ENCODE measurements around the gene OR9A2. TPM values are rescaled to one million over a fixed set of nuclear protein-coding genes. Genes with fewer than 3 reads are reported as not detected.
"Not testable (repeated sequence)": the region's sequence is repeated elsewhere in the genome, so short reads cannot be mapped to it uniquely, and the experiment has no call there.

OR9A2 gene
- total RNA-seq, 1 donor from 2014 or later, result not detected

DNA sequence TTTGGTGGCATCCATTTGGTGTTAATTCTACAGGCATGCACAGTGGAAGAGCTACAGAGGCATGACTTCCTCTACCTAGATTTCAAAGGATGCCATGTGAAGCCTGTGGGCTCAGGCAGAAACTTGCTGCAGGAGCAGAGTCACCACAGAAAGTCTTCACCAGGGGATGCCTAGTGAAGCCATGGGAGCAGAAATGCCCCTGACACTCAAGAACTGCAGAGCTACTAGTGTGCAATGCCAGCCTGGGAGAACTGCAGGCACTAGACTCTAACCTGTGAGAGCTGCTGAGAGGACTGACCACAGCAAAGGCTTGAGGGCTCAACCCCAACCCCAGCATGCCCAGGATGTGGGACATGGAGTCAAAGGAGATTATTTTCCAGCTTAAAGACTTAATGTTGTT, 3.9 kb downstream of the OR9A2 start:
- no peak for DNase-seq (ENCODE audit: low spot score)

DNA sequence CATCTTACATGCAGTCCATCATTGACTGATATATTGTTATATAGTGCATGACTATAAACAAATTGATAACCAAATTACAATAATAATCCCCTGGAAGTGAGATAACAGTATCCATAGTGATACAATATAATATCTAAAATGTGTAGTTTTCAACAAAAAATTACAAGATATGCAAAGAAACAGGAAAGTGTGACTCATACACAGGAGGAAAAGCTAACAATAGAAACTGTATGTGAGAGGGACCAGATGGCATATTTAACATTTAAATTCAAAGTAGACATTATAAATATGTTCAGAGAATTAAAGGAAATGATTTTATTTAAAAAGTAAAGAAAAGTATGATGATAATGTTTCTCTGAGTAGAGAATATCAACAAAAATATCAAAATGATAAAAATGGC, 8.0 kb downstream of the OR9A2 start:
- DNase-seq (ENCODE audit: low spot score), result no peak

DNA sequence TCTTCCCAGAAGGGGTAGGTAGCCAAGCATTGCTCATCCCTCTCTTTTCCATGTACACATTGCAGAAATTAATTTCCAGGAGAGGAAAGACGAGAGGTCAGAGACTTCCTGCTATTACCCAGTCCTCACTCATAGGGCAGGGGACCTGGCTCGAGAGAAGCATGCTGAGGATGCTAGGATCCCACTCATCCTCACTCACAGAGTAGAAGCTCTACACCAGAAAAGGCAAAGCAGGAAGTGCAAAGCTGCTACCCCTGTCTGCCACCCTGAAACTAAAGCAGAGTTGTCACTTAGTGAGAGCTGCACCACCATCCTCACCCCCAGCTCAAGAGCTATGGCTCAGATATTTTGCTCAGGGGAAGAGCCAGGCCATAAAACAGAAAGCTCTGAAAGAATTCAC, 9.9 kb downstream of the OR9A2 start:
- DNase-seq (ENCODE audit: low spot score), result no peak

- DNase-seq (ENCODE audit: low spot score), result no peak
Observed at GRCh38 chr7:143015926-143016490, 10.9 kb downstream of the OR9A2 start.

DNA sequence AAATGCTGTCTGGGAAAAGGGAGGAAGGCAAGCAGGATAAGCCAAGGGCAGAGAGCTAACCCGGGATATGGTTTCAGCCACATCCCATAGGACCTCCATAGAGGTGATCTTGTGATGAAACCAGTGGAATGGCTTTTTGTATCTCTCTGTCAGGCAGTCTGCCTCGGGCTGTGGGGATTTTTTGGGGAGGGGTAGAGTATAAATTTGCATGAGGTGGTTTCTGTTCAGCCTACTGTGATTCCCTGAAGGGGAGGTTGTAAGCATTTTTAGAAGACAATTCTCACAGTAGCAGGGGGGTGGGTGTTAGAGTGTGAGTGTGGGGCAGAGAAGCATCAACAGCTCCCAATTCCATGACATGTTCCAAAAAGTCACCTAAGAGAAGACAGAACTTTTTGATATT, 11.8 kb downstream of the OR9A2 start:
- no peak for DNase-seq (ENCODE audit: low spot score)

DNA sequence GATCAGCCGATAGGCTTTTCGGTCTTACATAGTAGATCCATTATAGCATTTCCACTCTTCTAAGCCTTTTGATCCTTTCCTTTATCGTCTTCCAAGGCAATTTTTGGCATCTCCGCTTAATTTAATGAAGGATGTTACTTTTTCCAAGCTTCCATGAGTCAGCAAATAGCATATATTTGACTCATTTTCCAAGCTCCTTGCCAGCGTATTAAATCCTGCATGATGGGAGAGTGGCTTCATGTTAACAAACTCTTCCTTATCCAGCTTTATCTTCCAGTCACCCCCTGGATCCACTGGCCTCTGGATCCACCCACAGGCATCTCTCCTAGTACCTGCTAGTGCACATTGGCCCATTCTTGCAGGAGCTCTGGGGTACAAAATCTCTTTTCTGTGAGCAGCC, 13.0 kb downstream of the OR9A2 start:
- DNase-seq (ENCODE audit: low spot score), result no peak

DNA sequence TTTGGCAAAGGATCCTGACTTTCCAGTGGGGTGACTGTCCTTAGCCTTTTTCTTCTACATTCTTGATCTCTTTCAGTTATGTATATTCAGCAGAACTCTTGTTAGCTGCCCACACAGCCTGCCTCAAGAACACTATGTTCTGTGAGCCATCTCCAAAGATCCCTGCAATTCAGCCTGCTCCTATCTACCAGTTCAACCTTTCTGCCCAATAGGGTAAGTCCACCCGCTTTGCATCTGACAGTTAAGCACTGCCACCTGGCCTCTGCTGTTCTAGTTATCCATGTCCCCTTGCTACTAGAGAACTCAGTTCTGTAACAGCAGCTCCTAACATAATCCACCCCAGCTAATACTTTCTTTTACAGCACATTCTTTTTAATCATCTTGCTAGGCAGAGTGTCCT, 13.5 kb downstream of the OR9A2 start:
- no peak for DNase-seq (ENCODE audit: low spot score)

GRCh38 chr7:143012409-143012808, 14.5 kb downstream of the OR9A2 start:
- DNase-seq (ENCODE audit: low spot score), result no peak

DNA sequence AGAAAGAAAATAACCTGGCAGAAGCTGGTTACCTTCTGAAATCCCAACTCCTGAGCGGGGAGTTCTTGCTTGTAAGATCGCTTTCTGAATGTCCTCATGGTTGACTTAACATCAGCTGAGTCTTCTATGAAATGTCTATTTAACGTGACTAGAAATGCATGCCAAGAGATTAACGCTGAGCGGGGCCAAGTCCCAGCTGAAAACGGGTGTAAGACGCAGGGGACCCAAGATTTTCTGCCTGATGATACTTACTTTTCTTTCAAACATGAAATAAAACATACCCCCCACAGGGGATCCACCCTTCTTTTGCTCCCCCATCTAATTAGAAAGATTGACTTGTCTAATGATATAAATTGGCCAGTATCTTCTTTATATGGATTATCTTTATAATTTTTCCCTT, 14.9 kb downstream of the OR9A2 start:
- DNase-seq (ENCODE audit: low spot score), result no peak

GRCh38 chr7:143008007-143008901, 18.7 kb downstream of the OR9A2 start:
- no peak for DNase-seq (ENCODE audit: low spot score)

- no peak for DNase-seq (ENCODE audit: low spot score)
Observed at GRCh38 chr7:143005632-143006260, 21.2 kb downstream of the OR9A2 start.

- DNase-seq (ENCODE audit: low spot score), result no peak
Observed at GRCh38 chr7:143003393-143004051, 23.4 kb downstream of the OR9A2 start.

DNA sequence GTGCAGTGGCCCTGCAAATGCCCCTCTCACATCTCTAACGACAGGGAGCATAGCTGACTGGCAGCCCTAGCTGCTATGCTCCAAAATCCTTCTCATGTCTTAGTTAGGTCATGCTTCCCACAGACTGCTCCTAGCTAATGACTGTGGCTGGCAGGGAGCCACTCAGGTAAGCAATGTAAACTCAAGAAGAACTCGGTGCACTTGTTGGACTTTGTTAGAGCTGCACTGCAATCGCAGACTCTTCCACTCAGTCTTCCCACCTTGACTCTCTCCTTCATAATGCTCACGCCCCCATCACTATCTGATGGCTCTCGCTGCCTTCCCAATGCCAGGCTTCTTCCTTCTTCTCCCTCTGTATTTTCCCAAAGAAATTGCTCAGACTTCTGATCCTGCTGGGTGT, 24.0 kb downstream of the OR9A2 start:
- no peak for DNase-seq (ENCODE audit: low spot score)

- no peak for DNase-seq (ENCODE audit: low spot score)
Observed at GRCh38 chr7:143002106-143002505, 24.8 kb downstream of the OR9A2 start.

DNA sequence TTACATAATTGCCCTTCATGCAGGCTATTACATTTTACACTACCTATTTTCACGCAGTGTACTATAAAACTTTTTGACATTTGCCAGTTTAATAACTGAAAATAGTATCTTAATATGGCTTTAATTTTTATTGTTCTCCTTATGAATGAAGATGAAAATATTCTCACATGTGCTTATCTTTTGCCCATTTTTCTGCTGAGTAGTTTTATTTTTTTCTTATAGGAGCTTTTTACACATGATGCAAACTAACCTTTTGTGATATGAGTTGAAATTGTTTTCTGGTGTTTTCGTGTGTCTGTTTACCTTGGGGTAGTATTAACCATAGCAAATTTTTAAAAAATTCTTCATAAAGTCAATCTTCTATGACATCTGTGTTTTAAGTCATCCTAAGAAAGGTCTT, 26.3 kb downstream of the OR9A2 start:
- DNase-seq (ENCODE audit: low spot score), result no peak

GRCh38 chr7:142999793-143000192, 27.1 kb downstream of the OR9A2 start:
- no peak for DNase-seq (ENCODE audit: low spot score)

GRCh38 chr7:142998966-142999365, 28.0 kb downstream of the OR9A2 start:
- no peak for DNase-seq (ENCODE audit: low spot score)

- DNase-seq (ENCODE audit: low spot score), result no peak
Observed at GRCh38 chr7:142997456-142997989, 29.4 kb downstream of the OR9A2 start.

- no peak for DNase-seq (ENCODE audit: low spot score)
Observed at GRCh38 chr7:142992427-142992826, 34.5 kb downstream of the OR9A2 start.

GRCh38 chr7:142984297-142984696, 42.6 kb downstream of the OR9A2 start:
- no peak for DNase-seq (ENCODE audit: low spot score)

DNA sequence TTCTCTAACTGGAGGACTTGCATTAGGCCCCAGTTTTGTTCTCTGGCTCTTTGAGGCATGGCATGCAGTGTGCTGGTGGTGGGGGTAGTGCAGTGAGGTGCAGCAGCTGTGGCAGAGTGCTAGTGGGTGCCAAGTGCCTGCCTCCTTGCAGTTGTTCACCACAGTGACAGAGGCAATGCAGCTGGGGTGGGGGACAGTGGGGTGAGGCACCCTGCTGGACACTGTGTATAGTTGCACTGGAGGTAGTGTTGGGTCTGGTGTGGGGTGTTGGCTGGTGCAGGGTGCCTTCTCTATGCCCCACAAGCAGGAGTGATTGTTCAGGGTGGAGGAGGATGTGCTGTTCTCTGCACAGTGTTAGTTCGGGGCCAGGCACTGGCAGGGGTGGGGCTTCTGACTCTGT, 43.1 kb downstream of the OR9A2 start:
- no peak for DNase-seq (ENCODE audit: low spot score)

- DNase-seq (ENCODE audit: low spot score), result not testable (repeated sequence)
Observed at GRCh38 chr7:142978402-142978801, 48.5 kb downstream of the OR9A2 start.
